ENCODE data around the gene PPP2R2C.

GRCh38 chr4:6480534-6481088 lies 8.2 kb upstream of the PPP2R2C start:
- TF ChIP-seq EZH2 (IDR thresholded peaks at IDR 0.05; ENCODE audit: borderline replicate concordance, low read length) (no peak), CTCF (conservative IDR thresholded peaks at IDR 0.05 in 1 of 2, IDR thresholded peaks at IDR 0.05 in 1 of 2; ENCODE audit: extremely low read depth in 1 of 2, insufficient read depth in 1 of 2, low read depth in 1 of 2, low read length in 2 of 2) (no peak)

All from mammary epithelial cell (primary cell).